A673 (cell line): ENCODE results near the gene SRSF6. TPM values are rescaled to one million over a fixed set of nuclear protein-coding genes. Genes with fewer than 3 reads are reported as not detected.

Source experiments
- BruUV-seq: library from RNA; stranded (reverse); fragments of 400-500 nt; replicated peaks from 2 replicates; lab custom pipeline; 2021; lab: Mats Ljungman, UMichigan
- CTCF ChIA-PET: fragments of 300-600 bp; sonication (Branson Sonifier 250); formaldehyde crosslinking; loops from one replicate; lab custom pipeline; 2022; ENCODE audit warnings: antibody characterized with exemption; lab: Charles Lee
- POLR2A ChIA-PET: fragments of 300-600 bp; sonication (Branson Sonifier 250); formaldehyde crosslinking; loops from one replicate; lab custom pipeline; 2022; ENCODE audit warnings: antibody characterized with exemption; ENCODE audit not compliant: low non-redundant PET; lab: Charles Lee
- DNase-seq: peaks from one replicate; pipeline ENCODE4 v3.0.0-alpha.2; 2015; ENCODE audit warnings: low spot score
- H3K27ac ChIP-seq: fragments of 200-600 bp; sonication (generic); 2 replicates; pipeline ENCODE4 v1.5.1; 2016; ENCODE audit warnings: mixed run types, low read depth, mild to moderate bottlenecking, mixed read lengths, antibody characterized with exemption, low read length; ENCODE audit not compliant: poor library complexity, severe bottlenecking
- H3K27me3 ChIP-seq: fragments of 200-600 bp; sonication (generic); replicated peaks from 2 replicates; pipeline ENCODE4 v1.6.1; 2017; ENCODE audit warnings: mixed run types, low read depth, mild to moderate bottlenecking, mixed read lengths, antibody characterized with exemption, low read length; ENCODE audit not compliant: insufficient read depth, poor library complexity
- H3K36me3 ChIP-seq: fragments of 200-600 bp; sonication (generic); 2 replicates; pipeline ENCODE4 v1.6.1; 2016; ENCODE audit warnings: mixed run types, mild to moderate bottlenecking, mixed read lengths, antibody characterized with exemption, low read length; ENCODE audit not compliant: insufficient read depth, poor library complexity, severe bottlenecking
- H3K4me1 ChIP-seq: fragments of 200-600 bp; sonication (generic); 2 replicates; pipeline ENCODE4 v1.6.1; 2017; ENCODE audit warnings: mixed run types, mild to moderate bottlenecking, mixed read lengths, antibody characterized with exemption, low read length; ENCODE audit not compliant: insufficient read depth, poor library complexity, severe bottlenecking
- H3K4me3 ChIP-seq: fragments of 200-600 bp; sonication (generic); 2 replicates; pipeline ENCODE4 v1.5.1; 2016; ENCODE audit warnings: low read depth, mixed run types, mild to moderate bottlenecking, mixed read lengths, low read length; ENCODE audit not compliant: poor library complexity, severe bottlenecking
- H3K9me3 ChIP-seq: fragments of 200-600 bp; sonication (generic); 2 replicates; pipeline ENCODE4 v1.6.1; 2016; ENCODE audit warnings: mixed run types, low read depth, mild to moderate bottlenecking, mixed read lengths, antibody characterized with exemption, low read length; ENCODE audit not compliant: poor library complexity, severe bottlenecking
- EZH2 ChIP-seq: fragments of 200-600 bp; sonication (generic); IDR thresholded peaks from 2 replicates; pipeline ENCODE4 v1.6.1; 2017; ENCODE audit warnings: borderline replicate concordance, low read depth, mild to moderate bottlenecking, mixed read lengths, antibody characterized with exemption, low read length; ENCODE audit not compliant: poor library complexity, severe bottlenecking
- intact Hi-C: fragments of 100-400 bp; cut with micrococcal nuclease; formaldehyde crosslinking; loops from one replicate; pipeline ENCODE4 v1.10.0; 2022; ENCODE audit not compliant: unreplicated experiment
- total RNA-seq: library from RNA; stranded (reverse); gene quantifications from 2 replicates; pipeline ENCODE4 v1.2.3, GENCODE V29; 2021
- TF ChIP-seq, protein P1 (sequence below): fragments of 300-800, 200-600 bp; sonication (generic); conservative IDR thresholded peaks from 2 replicates; pipeline ENCODE4 v1.5.1; 2017; ENCODE audit warnings: low read depth, mild to moderate bottlenecking, antibody characterized with exemption, low read length, moderate library complexity, mixed read lengths

Gene SRSF6
- total RNA-seq, 1 experiment from 2014 or later = 212 TPM

DNA sequence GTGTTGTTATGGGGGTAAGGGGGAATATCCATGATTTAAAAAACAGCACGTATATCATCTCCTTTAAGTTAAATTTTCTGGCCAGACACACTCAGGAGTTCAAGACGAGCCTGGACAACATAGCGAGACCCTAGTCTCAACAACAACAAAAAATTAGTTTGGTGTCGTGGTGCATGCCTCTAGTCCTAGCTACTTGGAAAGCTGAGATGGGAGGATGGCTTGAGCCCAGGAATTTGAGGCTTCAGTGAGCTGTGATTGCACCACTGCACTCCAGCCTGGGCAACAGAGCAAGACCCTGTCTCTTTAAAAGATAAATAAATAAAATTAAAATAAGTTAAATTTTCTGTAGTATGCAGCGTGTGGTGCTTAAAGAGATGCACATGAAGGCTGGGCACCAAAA is 31.5 kb upstream of the SRSF6 start:
- intact Hi-C loops = no loop called here
- ChIA-PET POLR2A (no interaction called here), CTCF (no interaction called here)
- BruUV-seq = no TSS peak
- H3K36me3 ChIP-seq = no peaks in the 10 kb centered on the region
- H3K27ac ChIP-seq = no peak overlapping the region
- H3K4me1 ChIP-seq = no peaks in the 10 kb centered on the region
- TF ChIP-seq EZH2 = no peak
- TF ChIP-seq, protein P1, sequence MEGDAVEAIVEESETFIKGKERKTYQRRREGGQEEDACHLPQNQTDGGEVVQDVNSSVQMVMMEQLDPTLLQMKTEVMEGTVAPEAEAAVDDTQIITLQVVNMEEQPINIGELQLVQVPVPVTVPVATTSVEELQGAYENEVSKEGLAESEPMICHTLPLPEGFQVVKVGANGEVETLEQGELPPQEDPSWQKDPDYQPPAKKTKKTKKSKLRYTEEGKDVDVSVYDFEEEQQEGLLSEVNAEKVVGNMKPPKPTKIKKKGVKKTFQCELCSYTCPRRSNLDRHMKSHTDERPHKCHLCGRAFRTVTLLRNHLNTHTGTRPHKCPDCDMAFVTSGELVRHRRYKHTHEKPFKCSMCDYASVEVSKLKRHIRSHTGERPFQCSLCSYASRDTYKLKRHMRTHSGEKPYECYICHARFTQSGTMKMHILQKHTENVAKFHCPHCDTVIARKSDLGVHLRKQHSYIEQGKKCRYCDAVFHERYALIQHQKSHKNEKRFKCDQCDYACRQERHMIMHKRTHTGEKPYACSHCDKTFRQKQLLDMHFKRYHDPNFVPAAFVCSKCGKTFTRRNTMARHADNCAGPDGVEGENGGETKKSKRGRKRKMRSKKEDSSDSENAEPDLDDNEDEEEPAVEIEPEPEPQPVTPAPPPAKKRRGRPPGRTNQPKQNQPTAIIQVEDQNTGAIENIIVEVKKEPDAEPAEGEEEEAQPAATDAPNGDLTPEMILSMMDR = no peak
- no peaks in the 10 kb centered on the region for H3K9me3 ChIP-seq
- H3K4me3 ChIP-seq = no peak overlapping the region
- no peak for DNase-seq
- no peaks in the 10 kb centered on the region for H3K27me3 ChIP-seq

DNA sequence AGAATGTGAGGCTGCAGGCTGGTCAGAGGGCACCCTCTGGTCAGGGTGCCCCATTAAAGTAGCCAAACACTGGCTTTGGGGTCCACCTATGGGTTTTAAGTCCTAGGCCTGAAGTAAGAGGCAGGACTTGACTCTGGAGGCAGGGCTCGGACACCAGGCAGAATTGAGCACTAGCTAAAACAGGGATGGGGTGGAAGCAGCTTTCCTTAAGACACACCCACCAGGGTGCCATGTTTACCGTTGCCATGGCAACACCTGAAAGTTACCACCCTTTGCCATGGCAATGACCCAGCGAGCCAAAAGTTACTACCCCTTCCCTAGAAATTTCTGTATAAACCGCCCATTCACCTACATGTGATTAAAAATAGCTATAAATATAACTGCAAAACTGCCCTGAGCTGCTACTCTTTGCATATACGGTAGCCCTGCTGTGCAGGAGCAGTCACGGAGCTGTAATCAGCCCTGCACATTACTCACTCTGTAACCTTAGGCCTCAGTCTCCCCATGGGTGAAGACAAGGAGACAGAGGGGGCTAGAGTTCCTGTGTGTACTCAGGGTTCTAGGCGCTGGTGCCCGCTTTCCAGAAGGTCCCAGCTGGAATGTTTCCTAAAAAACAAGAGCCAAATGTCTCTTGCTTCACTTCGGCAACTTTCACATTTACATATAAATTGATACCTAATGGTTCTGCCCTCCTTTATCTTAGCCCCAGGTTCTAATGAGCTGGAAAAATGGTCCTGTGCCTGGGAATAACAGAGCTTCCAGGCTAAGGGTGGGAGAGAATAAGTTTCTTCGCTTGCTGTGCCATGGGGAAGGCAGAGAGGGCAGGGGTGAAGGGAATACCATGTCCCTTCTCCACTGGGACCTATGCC is 27.2 kb upstream of the SRSF6 start:
- Histone ChIP-seq H3K9me3 (no peaks in the 10 kb centered on the region), H3K4me3 (no peak overlapping the region), H3K4me1 (no peaks in the 10 kb centered on the region), H3K27me3 (no peaks in the 10 kb centered on the region), H3K27ac (no peak overlapping the region), H3K36me3 (no peaks in the 10 kb centered on the region)
- CTCF ChIA-PET = interaction anchor here (0.6 to 0.8 kb wide), 2 partner anchors 14 to 22 kb away, joined by 3 to 5 read pairs; no protein-coding TSS in a partner anchor
- no peak for DNase-seq
- POLR2A ChIA-PET = interaction anchor here (0.7 kb wide), 1 partner anchor 35 kb away, joined by 5 read pairs; no protein-coding TSS in a partner anchor
- TF ChIP-seq, protein P1 = no peak
- TF ChIP-seq EZH2 = no peak
- intact Hi-C loops = no loop called here
- BruUV-seq = no TSS peak

DNA sequence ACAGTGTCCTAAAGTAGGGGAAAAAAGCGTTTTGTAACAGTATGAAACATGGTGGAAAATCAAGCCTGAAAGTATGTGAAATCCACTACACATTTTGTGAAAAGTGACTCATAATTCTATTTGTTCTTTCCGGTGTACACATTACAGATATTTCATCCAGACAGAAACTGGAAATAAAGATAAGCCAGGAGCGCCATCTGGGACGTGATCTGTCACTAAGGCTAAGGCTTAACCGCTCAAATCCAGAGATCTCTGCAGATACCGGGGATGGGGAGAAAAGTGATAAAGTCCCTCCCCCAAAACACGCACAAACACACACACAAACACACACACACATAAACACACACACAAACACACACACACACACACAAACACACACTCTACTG is 26.6 kb upstream of the SRSF6 start:
- no TSS peak for BruUV-seq
- POLR2A ChIA-PET = no interaction called here
- CTCF ChIA-PET = no interaction called here

More for the DNA sequence above, 26.6 kb upstream of the SRSF6 start:
- Histone ChIP-seq H3K4me1 (no peaks in the 10 kb centered on the region), H3K4me3 (no peak overlapping the region), H3K27me3 (no peaks in the 10 kb centered on the region), H3K9me3 (no peaks in the 10 kb centered on the region), H3K36me3 (no peaks in the 10 kb centered on the region), H3K27ac (no peak overlapping the region)
- no peak for DNase-seq
- intact Hi-C loops = no loop called here
- TF ChIP-seq, protein P1 = no peak
- TF ChIP-seq EZH2 = no peak
